NCI-H526 (cell line): ENCODE measurements around the gene SPNS2.

Experiments used
- DNase-seq, 2 experiments: peaks; one replicate each; lab custom pipeline; 2025; lab: John Stamatoyannopoulos, UW

SPNS2 gene

GRCh38 chr17:4588391-4588790, 89.7 kb downstream of the SPNS2 start:
- DNase-seq, result no peak
